ENCODE results near the gene EVC.

Gene EVC

DNA sequence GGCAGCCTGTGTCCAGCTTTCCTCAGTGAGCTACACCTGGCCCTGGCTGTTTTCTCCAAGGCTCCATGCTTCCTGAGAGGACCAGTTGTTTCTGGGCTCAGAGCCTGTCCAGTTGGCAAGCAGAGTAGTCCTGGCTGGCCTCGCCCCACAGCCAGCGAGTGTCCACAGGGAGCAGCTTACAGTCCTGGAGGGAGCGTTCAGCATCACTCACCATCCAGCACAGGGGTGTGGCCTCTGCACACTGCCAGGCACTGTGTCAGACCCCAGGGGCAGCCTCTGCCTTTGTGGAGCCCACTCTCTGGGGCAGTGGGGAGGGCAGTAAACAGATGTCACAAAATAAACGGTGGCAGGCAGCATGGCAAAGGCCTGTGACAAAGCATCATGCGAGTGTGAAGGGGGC, 23.9 kb downstream of the EVC start:
- Mint-ChIP-seq H3K36me3 (ENCODE audit: low read depth) (no peaks in the 10 kb centered on the region), H3K4me1 (ENCODE audit: low read depth) (no peaks in the 10 kb centered on the region), H3K27me3 (peaks cover 3% of the 10 kb centered on the region), H3K4me3 (no peak overlapping the region), H3K27ac (no peak overlapping the region), H3K9me3 (no peaks in the 10 kb centered on the region)

DNA sequence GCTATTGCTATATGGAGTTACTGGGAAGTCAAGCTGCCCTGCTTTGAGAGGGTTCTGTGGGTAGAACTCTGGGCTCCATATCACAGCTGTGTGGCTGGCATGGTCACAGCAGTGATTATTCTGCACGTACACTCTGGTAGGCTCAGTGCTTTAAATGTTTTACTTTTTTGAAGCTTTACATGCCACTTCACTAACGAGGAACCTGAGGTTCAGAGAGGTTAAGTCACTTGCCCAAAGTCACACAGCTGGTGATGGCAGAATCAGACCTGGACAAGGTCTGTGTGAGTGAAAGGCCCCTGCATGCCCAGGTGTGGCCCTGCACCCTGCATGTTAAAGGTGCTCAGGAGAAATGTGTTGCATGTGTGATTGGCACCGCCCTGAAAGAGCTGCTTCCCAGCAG, 24.5 kb downstream of the EVC start:
- H3K9me3 Mint-ChIP-seq, result no peaks in the 10 kb centered on the region
- no peaks in the 10 kb centered on the region for H3K36me3 Mint-ChIP-seq (ENCODE audit: low read depth)
- H3K27ac Mint-ChIP-seq, result no peak overlapping the region
- H3K27me3 Mint-ChIP-seq, result peaks cover 3% of the 10 kb centered on the region
- no peak overlapping the region for H3K4me3 Mint-ChIP-seq
- no peaks in the 10 kb centered on the region for H3K4me1 Mint-ChIP-seq (ENCODE audit: low read depth)

DNA sequence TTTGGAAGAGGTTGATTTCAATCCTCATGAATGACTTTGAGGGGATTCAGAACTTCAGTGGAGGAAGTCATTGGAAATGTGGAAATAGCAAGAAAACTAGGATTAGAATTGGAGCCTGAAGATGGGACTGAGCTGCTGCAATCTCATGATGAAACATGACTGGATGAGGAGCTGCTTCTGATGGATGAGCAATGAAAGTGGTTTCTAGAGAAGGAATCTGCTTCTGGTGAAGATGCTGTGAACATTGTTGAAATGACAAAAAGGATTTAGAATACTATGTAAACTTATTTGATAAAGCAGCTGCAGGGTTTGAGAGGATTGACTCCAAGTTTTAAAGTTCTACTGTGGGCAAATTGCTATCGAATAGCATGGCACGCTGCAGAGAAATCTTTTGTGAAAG, 27.1 kb downstream of the EVC start:
- peaks cover 3% of the 10 kb centered on the region for H3K27me3 Mint-ChIP-seq
- no peaks in the 10 kb centered on the region for H3K9me3 Mint-ChIP-seq
- H3K27ac Mint-ChIP-seq, result no peak overlapping the region
- no peaks in the 10 kb centered on the region for H3K4me1 Mint-ChIP-seq (ENCODE audit: low read depth)
- H3K4me3 Mint-ChIP-seq, result no peak overlapping the region
- no peaks in the 10 kb centered on the region for H3K36me3 Mint-ChIP-seq (ENCODE audit: low read depth)

DNA sequence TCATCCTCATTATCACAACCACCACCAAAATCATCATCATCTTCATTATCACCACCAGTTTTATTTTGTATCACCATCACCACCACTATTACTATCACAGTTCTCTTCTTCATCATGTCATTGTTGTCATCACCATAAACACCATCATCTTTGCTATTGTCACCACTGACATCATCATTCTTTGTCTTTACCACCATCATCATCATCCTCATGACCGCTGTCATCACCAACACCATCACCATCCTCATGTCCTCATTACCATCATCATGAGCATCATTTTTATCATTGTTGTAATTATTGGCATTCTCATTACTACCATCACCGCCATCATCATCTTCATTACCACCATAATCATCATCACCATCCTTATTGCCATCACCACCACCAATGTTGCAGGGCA, 31.4 kb downstream of the EVC start:
- Mint-ChIP-seq H3K27ac (no peak overlapping the region), H3K27me3 (no peaks in the 10 kb centered on the region)

DNA sequence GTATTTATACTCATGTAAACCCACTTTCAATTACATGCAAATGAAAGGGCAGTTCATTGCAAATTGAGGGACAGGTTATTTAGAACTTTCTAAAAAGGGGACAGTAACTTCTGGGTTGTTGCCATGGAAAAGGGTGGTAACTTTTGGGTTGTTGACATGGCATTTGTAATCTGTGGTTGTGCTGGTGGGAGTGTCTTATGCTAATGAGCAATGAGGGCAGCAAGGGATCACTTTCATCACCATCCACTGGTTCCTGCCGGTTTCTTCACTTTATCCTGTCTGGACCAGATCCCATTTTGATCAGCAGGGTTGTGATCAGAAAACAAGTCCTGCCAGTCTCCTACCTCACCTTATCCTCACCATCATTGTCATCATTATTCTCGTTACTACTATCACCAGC, 32.0 kb downstream of the EVC start:
- no peak overlapping the region for H3K4me3 Mint-ChIP-seq
- no peaks in the 10 kb centered on the region for H3K36me3 Mint-ChIP-seq (ENCODE audit: low read depth)
- no peaks in the 10 kb centered on the region for H3K9me3 Mint-ChIP-seq
- no peaks in the 10 kb centered on the region for H3K4me1 Mint-ChIP-seq (ENCODE audit: low read depth)
- no peak overlapping the region for H3K27ac Mint-ChIP-seq
- H3K27me3 Mint-ChIP-seq, result no peaks in the 10 kb centered on the region

More for the DNA sequence above, 31.4 kb downstream of the EVC start:
- H3K36me3 Mint-ChIP-seq (ENCODE audit: low read depth), result no peaks in the 10 kb centered on the region
- H3K9me3 Mint-ChIP-seq, result no peaks in the 10 kb centered on the region
- no peaks in the 10 kb centered on the region for H3K4me1 Mint-ChIP-seq (ENCODE audit: low read depth)
- H3K4me3 Mint-ChIP-seq, result no peak overlapping the region

DNA sequence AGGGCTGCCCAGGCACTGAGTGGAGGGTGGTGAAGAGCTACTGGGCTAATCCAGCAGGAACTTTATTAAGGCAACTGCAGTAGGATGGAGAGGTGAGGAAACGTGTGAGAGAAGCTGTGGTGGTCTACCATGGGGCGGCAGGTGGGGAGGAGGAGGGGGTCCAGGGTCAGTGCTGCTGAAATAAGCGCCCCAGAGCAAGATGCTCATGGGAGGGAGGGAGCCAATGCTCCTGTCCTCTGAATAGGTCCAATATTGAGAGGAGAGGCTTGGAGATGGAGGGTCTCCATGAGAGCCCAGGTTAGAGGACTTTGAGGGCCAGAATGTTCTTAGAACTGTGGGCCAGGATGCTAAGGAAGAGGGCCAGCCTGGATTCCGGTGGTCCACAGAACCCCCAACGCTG, 35.2 kb downstream of the EVC start:
- Mint-ChIP-seq H3K27me3 (no peaks in the 10 kb centered on the region), H3K4me3 (no peak overlapping the region), H3K9me3 (no peaks in the 10 kb centered on the region), H3K36me3 (ENCODE audit: low read depth) (no peaks in the 10 kb centered on the region), H3K27ac (no peak overlapping the region), H3K4me1 (ENCODE audit: low read depth) (no peaks in the 10 kb centered on the region)

DNA sequence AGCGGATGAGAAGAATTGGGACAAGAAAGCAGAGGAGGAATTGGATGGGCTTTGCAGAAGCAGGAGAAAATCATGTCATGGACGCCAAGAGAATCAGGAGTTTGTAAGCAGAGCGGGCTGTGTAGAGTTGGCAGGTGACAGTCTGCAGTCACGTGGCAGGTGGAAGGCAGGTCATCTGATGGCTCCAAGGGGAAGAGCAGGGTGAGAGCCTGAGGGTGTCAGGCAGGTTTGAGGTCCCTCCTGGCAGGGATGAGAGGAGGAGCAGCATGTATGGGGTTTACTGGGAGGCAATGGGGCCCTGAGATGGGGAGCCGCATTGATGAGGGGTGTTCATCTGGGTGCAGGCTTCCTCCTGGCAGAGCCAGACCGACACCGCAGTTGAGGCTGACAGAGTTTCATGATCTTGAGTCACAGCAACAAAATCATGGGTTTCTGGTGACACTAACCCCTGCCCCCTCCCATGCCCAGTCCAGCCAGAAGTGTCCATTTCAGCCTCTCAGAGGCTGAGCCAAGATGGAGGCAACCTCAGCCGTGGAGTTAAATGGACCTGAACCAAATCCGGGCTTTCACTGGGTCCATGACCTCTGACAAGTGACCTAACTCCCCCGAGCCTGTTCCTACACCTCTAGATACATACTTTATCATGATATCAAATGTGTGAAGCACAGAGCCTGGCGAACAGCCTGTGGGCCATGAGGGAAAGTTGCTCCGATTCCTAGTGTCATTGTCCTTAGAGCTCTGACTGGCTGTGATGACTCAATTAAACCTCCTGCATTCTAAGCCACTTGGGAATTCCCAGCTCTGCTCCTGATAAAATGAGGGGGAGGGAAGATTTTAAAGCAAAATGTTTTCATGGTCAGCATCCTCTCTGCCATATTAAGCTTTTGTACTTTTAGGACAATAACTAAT, 36.1 kb downstream of the EVC start:
- Mint-ChIP-seq H3K36me3 (ENCODE audit: low read depth) (no peaks in the 10 kb centered on the region), H3K4me3 (no peak overlapping the region), H3K9me3 (no peaks in the 10 kb centered on the region), H3K4me1 (ENCODE audit: low read depth) (no peaks in the 10 kb centered on the region), H3K27me3 (no peaks in the 10 kb centered on the region), H3K27ac (no peak overlapping the region)

DNA sequence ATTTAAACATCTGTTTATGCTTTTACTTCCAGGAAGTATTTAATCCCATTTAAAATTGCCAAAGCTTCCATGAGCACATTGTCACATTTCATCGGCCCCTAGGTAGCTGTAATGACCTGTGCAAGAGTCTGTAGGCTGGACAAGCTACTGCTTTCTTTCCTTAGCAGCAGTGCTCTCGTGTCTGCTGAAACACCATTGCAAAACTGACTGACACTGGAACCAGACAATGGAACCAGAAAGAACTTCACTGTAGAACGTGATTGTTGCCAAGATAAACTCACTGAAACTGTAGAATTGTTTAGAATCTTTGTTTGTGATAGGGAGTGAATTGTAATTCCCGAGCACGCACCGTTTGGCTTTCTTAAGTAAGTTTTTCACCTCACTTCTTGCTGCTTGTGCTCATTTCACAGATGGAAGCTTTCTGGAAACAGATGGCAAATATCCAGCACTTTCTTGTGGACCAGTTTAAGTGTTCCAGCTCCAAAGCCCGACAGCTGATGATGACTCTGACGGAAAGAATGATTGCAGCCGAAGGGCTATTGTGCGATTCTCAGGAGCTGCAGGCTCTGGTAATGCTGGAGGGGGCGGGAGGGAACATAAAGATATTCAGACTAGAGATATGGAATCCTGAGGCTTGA, 36.9 kb downstream of the EVC start:
- Mint-ChIP-seq H3K27ac (no peak overlapping the region), H3K4me1 (ENCODE audit: low read depth) (no peaks in the 10 kb centered on the region)

DNA sequence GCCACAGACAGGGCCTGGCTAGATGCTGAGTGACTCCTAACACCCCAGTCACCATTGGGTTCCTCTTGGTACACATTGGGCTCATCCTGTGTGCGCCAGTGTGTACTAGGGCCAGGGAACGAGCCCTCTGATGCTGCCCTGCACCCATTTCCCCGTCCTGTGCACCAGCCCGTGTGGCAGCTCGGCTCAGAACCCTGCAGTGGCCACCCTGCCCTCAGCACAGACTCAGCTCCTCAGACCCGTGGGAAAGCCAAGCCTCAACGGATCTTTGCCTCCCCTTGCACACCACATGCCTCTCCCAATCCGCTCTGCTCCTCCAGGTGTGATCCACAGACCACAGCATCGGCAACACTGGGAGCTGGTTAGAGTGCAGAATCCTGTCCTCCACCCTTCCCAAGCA, 38.6 kb downstream of the EVC start:
- Mint-ChIP-seq H3K27me3 (no peaks in the 10 kb centered on the region), H3K4me3 (no peak overlapping the region), H3K27ac (no peak overlapping the region), H3K36me3 (ENCODE audit: low read depth) (no peaks in the 10 kb centered on the region), H3K4me1 (ENCODE audit: low read depth) (no peaks in the 10 kb centered on the region), H3K9me3 (no peaks in the 10 kb centered on the region)

More for the DNA sequence above, 36.9 kb downstream of the EVC start:
- Mint-ChIP-seq H3K4me3 (no peak overlapping the region), H3K27me3 (no peaks in the 10 kb centered on the region), H3K36me3 (ENCODE audit: low read depth) (no peaks in the 10 kb centered on the region), H3K9me3 (no peaks in the 10 kb centered on the region)

DNA sequence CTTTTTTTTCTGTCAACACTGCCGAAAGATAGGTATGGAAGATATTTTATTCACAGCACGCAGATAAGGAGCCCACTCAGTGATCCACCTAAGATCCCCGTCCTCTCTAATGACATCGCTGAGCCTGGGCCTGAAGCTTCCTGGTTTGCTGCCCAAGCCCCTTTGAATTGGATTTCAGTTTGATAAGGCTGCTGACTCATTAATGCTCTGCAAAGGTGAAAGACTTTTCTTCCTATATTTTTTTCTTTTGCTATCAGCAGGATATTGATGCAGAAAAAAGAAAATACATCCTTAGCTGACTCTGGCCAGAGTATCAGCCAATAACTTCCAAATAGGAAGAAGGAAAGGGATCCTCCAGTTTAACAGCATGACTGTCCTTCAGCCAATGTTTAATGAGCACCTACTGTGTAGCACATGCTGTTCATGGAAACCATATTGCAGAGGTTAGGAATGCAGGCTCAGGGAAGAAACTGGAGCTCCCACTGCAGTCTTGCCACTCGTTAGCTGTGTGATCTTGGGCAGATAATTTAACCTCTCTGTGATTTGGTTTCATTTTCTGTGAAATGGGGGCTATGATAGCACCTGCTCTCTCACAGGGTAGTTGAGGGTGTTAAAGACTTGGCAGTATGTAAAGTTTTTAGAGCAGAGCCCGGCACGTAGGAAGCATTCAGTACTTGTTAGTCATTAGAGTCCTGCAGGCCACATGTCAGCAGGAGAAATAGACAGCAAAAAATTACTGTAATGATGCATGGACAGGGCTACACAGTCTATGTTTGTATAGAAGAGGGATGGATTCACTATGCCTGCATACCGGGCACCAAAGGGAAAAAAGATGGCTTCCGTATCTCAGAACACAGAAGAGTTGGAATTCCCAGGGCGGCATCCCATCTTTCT, 39.3 kb downstream of the EVC start:
- Mint-ChIP-seq H3K4me3 (no peak overlapping the region), H3K27me3 (no peaks in the 10 kb centered on the region), H3K9me3 (no peaks in the 10 kb centered on the region), H3K36me3 (ENCODE audit: low read depth) (no peaks in the 10 kb centered on the region), H3K27ac (no peak overlapping the region), H3K4me1 (ENCODE audit: low read depth) (no peaks in the 10 kb centered on the region)

DNA sequence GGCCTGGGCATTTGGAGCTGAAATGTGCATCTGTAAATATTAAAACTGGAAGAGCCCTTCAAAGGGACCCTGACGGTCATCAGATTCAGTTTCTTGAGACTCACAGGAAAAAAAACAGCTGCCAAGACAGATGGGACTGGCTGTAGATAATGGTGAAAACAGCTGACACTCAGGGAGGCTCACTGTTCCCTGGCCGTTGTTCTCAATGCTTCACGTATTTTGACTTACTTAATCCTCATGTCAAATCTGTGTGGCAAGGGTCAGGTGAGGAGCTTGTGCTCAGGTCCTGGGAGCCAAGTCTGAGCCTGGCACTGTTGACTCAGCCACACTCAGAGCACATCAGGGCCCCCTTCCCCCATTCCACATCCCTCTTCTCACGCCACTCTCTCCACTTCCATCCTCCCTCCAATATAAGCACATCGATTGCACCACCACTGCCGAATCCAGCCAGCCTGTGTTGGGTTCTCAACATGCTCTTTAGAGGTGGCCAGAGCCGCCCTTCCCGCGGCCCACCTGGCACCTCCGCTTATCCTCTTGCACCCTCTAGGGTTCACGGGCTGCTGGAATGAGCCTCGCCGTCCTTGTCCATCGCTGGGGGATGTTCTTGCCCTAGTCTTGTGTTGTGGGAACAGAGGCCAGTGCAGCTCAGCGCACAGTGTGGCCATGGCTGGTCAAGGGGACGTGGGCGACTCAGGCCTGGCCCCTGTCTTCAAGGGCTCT, 40.1 kb downstream of the EVC start:
- no peak overlapping the region for H3K27ac Mint-ChIP-seq
- H3K27me3 Mint-ChIP-seq, result no peaks in the 10 kb centered on the region
- H3K4me1 Mint-ChIP-seq (ENCODE audit: low read depth), result no peaks in the 10 kb centered on the region
- no peak overlapping the region for H3K4me3 Mint-ChIP-seq
- no peaks in the 10 kb centered on the region for H3K9me3 Mint-ChIP-seq
- H3K36me3 Mint-ChIP-seq (ENCODE audit: low read depth), result no peaks in the 10 kb centered on the region

DNA sequence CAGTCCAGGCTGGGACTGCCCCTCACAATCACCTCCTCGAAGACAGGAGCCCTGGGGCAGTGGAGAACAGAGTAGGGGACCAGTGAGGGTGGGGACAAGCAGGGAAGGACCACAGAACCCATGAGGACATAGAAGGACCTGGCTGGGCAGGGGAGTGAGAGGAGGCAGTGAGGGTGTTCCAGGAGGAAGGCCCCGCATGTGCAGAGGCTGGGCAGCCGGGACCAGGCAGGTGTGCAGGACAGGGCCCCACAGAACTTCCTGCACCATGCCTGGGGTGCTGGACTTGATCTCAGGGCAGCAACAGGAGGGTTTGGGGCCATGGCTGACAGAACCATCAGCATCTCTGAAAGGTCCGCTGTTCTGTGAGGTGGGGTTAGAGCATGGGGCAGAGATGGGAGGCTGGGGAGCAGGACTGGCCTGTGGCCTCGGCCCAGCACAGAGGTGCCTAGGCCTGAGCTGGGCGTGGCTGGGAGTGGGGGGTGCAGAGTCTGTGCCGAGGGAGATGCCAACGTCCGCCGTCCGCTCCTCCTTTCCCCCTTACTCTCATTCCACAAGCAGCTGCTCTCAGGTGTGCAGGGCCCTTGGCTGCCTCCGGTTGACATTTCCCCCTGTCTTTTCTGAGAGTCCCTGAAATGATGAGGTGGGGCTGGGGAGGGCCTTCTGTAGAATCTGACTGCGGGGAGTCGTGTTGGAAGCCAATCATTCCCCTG, 40.8 kb downstream of the EVC start:
- H3K4me3 Mint-ChIP-seq, result no peak overlapping the region
- H3K4me1 Mint-ChIP-seq (ENCODE audit: low read depth), result no peaks in the 10 kb centered on the region
- H3K9me3 Mint-ChIP-seq, result no peaks in the 10 kb centered on the region
- H3K27ac Mint-ChIP-seq, result no peak overlapping the region
- H3K36me3 Mint-ChIP-seq (ENCODE audit: low read depth), result no peaks in the 10 kb centered on the region
- H3K27me3 Mint-ChIP-seq, result no peaks in the 10 kb centered on the region

DNA sequence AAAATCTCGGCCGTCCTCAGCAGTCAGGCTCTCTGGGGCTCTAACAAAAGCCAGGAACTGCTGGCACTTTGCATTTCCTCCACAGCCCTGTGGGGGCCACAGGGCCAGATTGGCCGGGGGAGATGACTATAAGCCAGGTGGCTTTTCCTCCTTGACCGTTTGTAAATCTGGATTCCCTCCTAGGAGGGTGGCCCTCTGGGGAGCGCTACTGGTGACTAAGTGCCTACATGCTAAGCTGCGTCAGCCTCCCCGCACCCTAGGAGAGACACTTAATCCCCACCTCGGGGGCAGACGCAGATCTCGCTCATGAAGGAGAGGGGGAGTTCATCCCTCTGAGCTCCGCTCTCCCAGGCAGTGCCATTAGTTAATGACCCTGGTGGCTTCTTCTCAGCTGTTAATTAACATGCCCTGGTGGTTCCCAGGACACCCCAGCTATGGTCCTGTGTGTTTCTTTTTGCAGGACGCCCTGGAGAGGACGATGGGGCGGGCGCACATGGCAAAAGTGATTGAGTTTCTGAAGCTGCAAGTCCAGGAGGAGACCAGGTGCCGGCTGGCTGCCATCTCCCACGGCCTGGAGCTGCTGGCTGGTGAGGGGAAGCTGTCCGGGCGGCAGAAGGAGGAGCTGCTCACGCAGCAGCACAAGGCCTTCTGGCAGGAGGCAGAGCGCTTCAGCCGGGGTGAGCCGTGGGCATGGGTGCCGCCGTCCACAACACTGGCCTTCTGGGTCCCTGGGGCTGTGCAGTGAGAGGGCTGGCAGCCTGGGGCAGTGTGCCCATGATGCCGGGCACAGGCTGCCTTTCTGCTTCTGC, 41.6 kb downstream of the EVC start:
- Mint-ChIP-seq H3K27me3 (no peaks in the 10 kb centered on the region), H3K27ac (no peak overlapping the region), H3K4me1 (ENCODE audit: low read depth) (no peaks in the 10 kb centered on the region)

More for the DNA sequence above, 41.6 kb downstream of the EVC start:
- H3K9me3 Mint-ChIP-seq, result no peaks in the 10 kb centered on the region
- no peaks in the 10 kb centered on the region for H3K36me3 Mint-ChIP-seq (ENCODE audit: low read depth)
- H3K4me3 Mint-ChIP-seq, result no peak overlapping the region

Measured in stimulated activated naive CD8-positive, alpha-beta T cell treated with anti-CD3 and anti-CD28 coated beads, Interleukin-15, Interleukin-2, amounts not matched to agents 100 ng/mL and 50 ng/mL, for 24 hours (primary cell).